CD4-positive, alpha-beta T cell treated with Interleukin-6 at 100 ng/mL for 8 hours (primary cell): ENCODE data around the gene PPME1.

Experiments
- DNase-seq: peaks from one replicate; pipeline ENCODE4 v3.0.0-alpha.2; 2020; ENCODE audit warnings: mixed read lengths, low spot score

Gene PPME1

GRCh38 chr11:74159642-74160041 is 11.4 kb upstream of the PPME1 start:
- DNase-seq, result no peak

DNA sequence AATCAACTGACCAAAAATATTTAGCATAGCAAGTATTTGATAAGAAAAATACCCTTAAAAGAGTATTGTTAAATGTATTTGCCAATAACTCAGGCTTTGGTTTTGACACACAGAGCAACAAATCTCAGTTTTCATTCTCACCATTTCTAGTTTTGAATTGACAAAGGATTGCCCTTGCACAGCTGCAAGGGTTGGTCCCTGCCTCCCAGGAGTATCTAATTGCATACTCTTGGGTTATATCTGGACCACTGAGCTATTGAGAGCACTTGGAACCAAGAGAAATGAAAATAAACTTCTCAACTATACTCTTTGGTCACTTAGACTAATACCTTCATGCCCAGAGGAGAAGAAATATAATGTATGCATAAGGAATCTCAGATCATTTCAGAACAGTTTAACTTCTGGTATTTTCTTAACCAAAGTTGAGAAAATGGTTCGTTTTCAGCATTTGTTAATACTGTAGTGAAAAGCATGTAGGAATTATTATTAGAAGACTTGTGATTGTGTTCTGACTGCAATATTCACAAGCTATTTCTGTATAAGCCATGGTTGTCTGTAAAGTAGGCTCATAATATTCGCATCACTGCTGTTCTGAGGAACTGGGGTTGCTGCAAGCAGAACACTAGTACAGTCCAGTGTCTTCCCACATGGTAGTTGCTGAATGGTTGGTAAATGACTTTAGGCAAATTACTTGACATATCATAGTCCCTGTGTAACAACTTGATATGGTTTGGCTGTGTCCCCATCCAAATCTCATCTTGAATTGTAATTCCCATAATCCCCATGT is 8.2 kb upstream of the PPME1 start:
- no peak for DNase-seq

- DNase-seq, result no peak
These were observed 2.3 kb upstream of the PPME1 start for GRCh38 chr11:74168838-74169237.

- no peak for DNase-seq
These were observed 1.2 kb upstream of the PPME1 start for GRCh38 chr11:74169738-74170458.

DNA sequence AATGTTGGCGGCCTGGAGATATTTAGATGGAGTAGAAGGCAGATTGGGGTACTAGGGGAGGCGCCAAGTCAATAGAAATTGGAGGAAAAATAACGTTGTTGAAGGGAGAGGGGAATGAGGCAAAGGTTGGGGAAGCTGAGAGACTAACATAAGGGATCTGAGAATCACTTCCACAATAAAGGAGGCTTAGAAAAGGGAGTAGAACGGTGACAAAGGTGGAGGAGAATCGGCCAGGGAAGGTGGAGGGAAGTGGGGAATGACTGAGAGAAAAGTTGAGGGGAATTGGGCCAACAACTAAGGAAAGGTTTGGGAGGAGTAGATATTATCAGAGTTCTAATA is 510 bp downstream of the PPME1 start:
- DNase-seq, result no peak

DNA sequence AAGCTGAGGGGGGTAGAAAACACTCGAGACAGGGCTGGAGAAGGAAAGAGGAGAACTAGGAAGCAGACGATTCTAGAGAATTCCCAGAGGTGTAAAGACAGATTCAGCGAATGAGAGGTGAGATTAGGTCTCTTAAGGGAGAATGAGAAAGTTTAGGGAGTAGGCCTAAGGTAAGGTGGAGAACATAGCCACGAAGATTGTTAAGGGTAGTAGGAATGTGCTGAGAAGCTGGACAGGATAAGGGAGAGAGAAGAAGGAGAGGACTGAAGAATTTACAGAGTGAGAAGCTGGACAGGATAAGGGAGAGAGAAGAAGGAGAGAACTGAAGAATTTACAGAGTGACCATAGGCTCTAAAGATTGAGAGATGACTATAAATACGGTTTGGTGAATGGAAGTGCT is 908 bp downstream of the PPME1 start:
- no peak for DNase-seq

DNA sequence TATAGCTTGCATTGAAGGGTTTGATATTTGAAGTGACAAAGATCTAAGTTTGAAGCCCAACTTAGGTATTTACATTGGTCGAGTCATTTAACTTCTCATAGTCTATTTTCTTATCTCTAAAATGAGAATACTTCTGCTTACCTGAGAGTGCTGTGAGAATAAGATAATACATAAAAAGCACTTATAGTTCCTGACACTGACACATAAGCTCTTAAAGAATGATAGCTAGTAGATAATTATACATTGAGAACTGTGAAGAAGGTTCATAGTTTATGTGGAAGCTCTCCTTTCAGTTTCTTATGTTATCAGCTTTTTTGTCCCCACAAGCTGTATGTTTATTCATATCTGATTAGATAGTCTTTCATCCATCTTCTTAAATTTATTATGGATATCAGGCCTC is 4.8 kb downstream of the PPME1 start:
- DNase-seq, result no peak

GRCh38 chr11:74179234-74180052 is 8.4 kb downstream of the PPME1 start:
- no peak for DNase-seq

DNA sequence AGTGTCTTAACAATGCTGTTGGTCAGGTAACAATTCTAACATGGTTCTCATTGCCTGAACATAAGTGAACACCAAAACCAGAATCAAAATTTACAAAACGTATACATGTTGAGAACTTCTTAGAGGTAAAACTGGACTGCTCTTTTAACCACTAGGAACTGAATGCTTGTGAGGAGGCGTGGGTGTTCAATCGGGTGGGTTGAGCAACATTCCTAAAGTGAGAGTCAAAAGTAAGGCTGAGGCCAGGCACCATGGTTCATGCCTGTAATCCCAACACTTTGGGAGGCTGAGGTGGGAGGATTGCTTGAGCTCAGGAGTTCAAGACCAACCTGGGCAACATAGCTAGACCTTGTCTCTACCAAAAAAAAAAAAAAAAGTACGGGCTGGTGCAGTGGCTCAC is 11.5 kb downstream of the PPME1 start:
- no peak for DNase-seq

DNA sequence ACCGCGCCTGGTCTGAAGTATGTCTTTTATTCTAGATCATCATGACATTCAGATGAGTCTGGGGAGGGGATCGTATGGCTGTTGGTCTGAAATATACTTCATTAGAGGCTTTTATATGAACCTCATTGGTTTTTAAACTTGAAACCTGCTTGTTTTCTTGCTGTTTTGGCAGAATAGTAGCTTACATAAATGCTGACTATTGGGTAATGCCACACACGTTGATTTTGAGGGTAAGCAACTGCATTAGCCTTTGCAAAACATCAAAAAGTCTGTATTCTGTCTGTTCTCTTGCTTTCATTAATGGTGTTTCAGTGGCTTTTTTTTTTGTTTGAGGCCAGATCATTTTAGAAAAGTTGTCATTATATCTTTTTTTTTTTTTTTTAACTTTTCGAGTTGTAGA is 14.2 kb downstream of the PPME1 start:
- no peak for DNase-seq

GRCh38 chr11:74185695-74186094 is 14.6 kb downstream of the PPME1 start:
- no peak for DNase-seq

DNA sequence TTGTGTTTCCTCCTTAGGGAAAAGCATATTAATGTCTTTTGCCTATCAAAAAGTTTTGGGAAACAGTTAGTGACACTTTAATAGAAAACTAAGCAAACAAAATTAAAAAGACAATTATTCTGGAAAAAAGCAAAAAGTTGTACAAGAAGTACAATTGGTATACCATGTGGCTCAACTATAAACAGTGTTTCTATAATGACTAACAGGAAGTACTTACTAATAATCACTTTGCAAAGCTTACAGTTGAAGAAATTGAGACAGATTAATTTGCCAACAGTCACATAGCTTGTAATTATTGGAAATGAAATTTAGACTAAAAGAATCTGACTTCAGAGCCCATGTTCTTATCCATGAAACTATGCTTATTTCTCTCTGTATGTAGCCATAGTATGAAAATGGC is 24.7 kb downstream of the PPME1 start:
- no peak for DNase-seq

DNA sequence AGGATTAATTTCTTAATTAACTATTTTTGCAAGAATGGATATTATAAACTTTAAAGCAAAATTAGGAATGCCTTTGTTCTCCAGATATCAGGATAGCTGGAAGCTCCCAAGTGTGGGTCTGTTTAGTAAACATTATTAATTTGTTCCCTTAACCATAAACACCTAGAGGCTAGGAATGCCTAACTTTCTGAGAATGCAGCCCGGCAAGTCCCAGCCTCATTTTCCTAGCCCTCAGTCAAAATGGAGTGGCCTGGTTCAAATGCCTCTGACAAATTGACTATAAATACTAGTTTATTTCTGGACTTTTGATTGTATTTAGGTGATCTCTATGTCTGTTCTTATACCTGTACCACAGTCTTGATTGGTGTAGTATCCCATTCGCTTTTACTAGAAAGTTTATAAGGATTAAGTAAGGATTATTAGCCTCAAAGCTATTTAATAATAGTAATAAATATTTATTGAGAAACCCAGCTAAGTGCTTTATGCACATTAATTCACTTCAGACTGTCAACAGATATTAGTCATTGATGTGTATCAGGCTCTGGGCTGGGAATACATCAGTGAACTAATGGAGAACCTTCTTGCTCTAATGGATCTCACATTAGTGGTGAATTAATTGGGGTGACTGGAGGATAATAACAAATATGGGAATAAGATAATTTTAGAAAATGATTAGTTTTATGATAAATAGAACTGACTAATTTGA is 25.8 kb downstream of the PPME1 start:
- DNase-seq, result no peak

GRCh38 chr11:74203966-74204365 is 32.9 kb downstream of the PPME1 start:
- DNase-seq, result no peak

- no peak for DNase-seq
These were observed 33.6 kb downstream of the PPME1 start for GRCh38 chr11:74204701-74205100.

DNA sequence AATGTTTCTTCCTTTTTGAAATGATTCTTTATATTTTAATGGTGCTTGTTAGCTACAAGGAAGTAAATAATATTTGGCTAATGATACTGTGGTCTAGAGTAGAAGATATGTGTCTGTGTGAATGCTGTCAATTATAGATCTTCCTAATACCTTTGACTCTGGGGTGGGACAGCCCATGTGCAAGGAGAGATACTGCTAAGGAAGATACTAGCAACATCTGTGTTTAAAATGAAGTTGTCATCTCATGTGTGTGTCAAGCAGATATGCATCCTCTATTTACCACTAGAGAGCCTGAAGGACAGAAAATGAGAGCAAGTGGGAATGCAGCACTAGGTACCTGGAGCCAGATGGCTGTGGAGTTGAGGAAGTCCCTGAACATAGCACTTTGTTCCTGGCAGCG is 34.1 kb downstream of the PPME1 start:
- no peak for DNase-seq

GRCh38 chr11:74206746-74207145 is 35.7 kb downstream of the PPME1 start:
- DNase-seq, result no peak

- DNase-seq, result no peak
These were observed 37.4 kb downstream of the PPME1 start for GRCh38 chr11:74208507-74208906.

DNA sequence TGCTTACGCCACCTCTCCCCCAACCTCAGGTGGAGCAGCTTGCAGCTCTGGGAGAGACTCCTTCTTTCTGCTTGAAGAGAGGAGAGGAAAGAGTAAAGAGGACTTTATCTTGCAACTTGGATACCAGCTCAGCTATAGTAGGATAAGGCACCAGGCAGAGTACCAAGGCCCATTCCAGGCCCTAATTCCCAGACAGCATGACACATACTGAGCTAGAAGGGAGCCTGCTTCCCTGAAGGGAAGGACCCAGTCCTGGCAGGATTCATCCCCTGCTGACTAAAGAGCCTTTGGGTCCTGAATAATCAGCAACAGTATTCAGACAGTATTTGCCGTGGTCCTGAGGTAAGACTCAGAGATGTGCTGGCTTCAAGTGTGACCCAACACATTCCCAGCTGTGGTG is 41.4 kb downstream of the PPME1 start:
- DNase-seq, result no peak

DNA sequence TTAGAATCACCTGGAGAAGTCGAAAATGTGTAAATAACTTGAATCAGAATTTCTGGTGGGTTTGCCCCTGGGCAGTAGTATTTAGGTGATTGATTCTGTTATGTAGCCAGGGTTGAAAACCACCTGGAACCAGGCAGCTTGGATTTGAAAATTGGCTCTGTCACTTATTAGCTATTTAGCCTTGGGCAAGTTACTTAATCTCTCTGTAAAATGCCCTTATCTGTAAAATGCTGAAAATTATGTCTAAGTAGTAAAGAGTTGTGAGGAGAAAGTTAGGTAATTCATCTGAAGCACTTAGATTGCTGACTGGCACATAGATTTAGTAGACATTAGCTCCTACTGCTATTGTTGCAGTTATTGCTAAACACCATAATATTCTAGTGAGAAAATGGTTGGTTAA is 49.3 kb downstream of the PPME1 start:
- DNase-seq, result no peak

DNA sequence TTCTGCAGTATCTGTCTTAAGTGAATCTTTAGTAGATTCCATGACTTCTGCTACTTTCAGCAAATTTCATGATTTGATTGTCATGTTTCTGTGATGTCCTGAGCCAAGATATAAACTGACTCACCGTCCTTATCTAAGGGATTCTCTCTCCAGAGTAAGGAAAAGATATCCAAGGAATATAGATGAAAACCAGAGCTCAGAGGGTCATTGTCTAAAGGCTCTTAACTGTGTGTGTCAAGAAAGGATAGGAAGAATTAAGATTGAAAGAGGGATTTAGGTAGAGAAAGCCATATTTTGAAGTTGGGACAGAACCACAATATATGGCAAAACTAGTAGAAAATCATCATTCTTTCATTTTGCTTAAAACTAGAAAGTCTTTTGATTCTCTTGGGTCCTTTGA is 50.7 kb downstream of the PPME1 start:
- DNase-seq, result no peak

DNA sequence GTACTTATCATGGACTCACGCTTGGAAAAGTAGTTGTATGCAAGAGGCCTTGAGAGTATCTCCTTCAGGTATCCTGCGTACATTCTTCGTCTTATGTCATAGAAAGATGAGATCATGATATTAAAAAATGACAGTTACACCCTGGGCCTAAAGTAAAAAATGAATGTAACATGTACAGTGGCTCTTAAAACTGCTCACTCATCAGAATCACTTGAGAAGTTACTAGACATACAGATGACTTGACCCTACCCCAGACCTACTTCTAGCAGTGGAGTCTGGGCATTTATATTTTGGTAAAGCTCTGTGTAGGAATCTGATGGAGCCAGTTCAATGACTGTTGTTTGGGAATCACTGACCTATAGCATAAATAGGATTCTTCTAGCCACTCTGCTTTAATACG is 54.5 kb downstream of the PPME1 start:
- no peak for DNase-seq
